ENCODE data around the gene SLC52A3.
"Not testable (repeated sequence)": the region's sequence is repeated elsewhere in the genome, so short reads cannot be mapped to it uniquely, and the experiment has no call there.

SLC52A3 gene

GRCh38 chr20:768426-768978 lies at the start of gene SLC52A3:
Gene SLC52A3 (minus strand): TSS chr20:768500. CDS start chr20:765774, 2,726 bp downstream.
- no peak for DNase-seq

DNA sequence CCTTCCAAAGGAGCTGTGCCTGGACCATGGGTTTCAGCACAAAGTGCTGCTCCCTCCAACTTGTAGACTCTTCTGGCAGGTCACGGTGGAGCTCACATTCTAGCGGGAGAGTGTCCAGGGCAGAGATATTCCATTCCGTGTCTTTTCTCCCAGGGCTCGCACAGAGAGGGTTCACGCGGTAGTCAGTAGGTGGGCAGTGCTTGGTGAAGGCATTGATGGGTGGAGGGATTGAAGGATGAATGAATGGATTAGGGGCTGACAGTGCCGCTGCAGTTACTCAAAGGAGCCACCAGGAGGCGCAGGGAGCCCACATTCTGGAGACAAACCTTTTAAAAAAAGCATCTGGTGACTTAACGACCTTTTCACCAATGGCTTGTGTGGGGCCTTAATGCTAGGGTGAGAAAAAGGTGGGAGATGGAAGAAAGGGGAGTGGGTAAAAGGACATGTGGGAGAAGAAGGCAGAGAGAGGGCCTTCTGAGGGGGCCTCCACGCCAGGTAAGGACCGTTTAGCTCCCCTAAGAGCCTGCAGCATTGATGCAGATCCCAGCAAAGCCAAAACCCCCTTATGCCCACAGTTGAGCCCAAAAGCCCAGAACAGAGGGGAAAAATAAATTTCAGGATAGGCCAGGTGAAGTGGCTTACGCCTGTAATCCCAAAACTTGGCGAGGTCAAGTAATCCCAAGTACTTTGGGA lies 47.8 kb upstream of the SLC52A3 start:
- DNase-seq = peak in 29 of 56 donors; percentile 2 to 74 (median 17)

- DNase-seq = no peak
These were observed 46.9 kb upstream of the SLC52A3 start for GRCh38 chr20:815226-815625.

DNA sequence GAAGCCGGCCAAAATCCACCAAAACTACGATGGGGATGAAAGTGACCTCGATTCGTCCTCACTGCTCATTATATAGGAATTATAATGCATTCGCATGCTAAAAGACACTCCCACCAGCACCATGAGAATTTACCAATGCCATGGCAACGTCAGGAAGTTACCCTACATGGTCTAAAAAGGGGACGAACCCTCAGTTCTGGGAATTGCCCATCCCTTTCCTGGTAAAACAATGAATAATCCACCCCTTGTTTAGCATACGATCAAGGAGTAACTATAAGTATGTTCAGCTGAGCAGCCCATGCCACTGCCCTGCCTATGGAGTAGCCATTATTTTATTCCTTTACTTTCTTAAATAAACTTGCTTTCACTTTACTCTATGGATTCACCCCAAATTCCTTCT lies 45.1 kb upstream of the SLC52A3 start:
- no peak for DNase-seq

GRCh38 chr20:812435-812814 lies 44.1 kb upstream of the SLC52A3 start:
- DNase-seq = not testable (repeated sequence)

GRCh38 chr20:811776-812434 lies 43.6 kb upstream of the SLC52A3 start:
- not testable (repeated sequence) for DNase-seq

GRCh38 chr20:805713-806112 lies 37.4 kb upstream of the SLC52A3 start:
- DNase-seq = no peak

DNA sequence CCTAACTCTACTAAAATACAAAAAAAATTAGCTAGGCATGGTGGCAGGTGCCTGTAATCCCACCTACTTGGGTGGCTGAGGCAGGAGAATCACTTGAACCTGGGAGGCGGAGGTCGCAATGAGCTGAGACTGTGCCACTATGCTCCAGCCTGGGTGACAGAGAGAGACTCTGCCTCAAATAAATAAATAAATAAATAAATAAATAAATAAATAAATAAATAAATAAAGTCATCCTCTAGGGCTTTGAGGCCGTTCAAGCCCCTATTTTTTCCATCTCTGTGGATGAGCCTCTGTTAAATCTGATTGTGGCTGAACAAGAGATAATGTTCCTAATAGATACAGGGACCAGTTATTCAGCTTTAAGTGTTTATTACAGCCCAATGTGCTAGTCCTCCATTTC lies 33.4 kb upstream of the SLC52A3 start:
- DNase-seq = no peak

DNA sequence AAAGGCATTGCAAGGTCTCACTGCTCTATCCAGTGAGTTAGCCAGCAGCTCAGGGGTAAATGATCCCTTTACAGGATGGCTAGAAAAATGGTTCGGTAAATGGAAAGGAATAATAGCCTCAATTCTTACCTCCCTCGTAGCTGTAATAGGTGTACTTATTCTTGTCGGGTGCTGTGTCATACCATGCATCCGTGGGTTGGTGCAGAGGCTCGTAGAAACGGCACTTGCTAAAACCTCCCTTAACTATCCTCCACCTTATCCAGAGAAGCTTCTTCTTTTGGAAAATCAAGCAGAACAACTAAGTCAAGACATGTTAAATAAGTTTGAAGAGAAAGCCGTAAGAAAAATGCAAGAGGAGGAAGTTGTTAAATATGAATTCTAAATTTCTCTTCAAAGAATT lies 31.7 kb upstream of the SLC52A3 start:
- DNase-seq = peak in 1 of 56 donors; percentile 3

DNA sequence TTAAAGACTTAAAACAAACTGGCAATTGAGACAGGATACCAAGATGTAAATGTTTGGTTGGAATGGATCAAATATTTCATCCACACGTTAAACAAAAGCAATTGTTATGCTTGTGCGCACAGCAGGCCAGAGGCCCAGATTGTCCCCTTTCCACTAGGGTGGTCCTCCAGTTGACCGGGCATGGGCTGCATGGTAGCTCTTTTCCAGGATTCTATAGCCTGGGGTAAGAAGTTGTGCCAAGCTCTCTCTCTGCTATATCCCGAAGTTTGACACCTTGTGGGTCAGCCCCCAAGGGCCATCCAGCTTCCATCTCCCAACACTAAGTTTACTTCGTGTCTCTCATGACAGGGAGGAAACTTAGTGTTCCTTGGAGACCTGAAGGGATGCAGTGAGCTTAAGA lies 30.4 kb upstream of the SLC52A3 start:
- not testable (repeated sequence) for DNase-seq

DNA sequence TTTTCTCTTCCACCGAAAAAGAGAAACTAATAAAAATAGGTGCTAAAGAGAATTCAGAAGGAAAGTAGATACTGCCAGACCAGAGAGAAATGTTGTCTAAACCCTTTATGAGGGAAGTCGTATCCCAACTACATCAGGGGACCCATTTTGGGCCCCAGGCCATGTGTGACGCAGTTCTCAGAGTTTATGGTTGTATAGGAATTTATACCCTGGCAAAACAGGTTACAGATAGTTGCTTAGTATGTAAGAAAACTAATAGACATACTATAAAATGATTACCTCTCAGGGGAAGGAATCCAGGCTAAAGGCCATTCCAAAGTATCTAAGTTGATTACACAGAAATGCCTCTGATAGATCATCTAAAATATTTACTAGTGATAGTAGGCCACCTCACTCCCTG lies 28.6 kb upstream of the SLC52A3 start:
- DNase-seq = no peak

DNA sequence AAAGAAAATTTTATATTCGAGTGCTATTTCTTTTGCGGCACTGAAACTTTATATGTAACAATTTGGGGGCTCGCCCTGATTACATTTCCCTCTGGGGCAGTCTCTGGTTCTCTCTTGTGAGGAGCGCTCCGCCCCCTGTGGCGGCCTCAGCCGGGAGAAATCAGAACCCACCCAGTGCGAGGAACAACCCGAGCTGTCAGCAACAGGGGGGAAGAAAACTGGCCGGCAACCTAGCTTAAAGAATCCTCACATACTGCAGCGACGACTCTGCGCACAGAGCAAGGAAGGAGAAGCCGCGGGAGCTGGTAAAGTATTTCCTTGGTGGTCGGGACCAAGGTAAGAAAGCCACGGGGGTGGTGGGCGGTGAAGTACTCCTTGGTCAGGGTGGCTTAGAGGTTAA lies 23.9 kb upstream of the SLC52A3 start:
- DNase-seq = no peak

- DNase-seq = no peak
These were observed 22.8 kb upstream of the SLC52A3 start for GRCh38 chr20:791056-791455.

DNA sequence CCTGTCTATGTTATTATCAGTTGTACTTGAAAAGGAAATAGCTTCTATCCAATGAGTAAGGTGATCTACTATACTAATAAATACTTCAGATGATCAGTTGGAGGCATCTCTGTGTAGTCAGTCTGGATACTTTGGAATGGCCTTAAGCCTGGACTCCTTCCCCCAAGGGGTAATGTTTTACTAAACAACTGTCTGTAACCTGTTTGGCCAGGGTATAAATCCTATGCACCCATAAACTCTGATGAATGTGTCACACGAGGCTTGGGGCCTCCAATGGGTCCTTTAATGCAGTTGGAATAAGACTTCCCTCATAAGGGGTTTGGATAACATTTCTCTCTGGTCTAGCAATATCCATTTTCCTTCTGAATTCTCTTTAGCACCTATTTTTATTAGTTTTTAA lies 19.5 kb upstream of the SLC52A3 start:
- DNase-seq = no peak

DNA sequence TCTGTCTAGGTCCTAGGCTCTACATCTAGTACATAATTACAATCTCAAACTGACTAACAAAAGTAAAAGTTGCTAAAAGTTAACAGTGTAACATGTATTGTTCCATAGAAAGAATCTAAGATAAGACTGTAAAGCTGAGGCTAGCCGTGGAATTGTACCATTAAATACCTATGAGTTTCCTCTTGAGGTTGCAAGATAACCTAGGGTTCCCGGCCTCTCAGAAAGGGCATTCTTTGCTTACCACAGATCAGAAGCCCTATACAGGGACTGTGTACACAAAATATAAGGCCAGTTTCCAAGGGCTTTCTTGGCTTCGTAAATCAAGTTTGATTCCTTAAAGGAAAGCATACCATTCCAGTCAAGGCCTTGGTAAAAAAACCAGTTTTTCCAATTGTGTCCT lies 11.5 kb upstream of the SLC52A3 start:
- DNase-seq = no peak

DNA sequence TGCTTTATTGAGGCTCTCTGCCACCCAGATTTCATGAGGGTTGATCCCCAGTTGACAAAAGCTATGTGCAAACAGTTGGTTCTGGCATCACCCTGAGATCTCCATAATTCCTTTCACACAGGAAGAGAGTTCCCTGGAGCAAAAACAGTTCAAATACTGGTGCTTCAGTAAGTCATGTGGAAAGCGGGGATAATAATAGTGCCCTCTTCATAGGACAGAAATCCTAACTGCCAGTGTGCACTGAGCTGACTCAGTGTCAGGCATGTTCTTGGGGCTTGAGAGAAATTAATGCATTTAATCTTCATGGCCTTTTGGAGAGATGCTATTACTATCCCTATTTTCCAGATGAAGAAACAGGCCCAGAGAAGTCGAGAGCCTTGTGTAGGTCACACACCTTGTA lies 7.9 kb upstream of the SLC52A3 start:
- DNase-seq = no peak

- no peak for DNase-seq
These were observed 7.4 kb upstream of the SLC52A3 start for GRCh38 chr20:775679-776135.

DNA sequence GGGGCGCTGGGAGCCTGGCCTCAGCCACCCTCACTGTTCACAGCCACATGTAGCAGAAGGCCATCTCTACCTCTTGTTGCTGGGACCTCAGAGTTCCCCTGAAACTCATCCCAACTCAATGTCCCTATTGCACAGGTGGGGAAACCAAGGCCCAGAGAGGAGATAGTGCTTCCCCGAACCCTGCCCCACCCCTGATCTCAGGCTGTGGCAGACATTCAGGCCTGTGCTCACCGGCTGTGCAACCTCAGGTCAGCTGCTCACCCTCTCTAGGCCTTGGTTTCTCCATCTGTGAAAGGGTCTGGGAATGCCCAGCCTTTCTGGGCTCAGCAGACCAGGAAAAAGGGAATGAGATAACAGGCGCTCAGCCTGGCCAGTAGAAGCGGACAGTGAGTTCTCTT lies 6.4 kb upstream of the SLC52A3 start:
- no peak for DNase-seq

- no peak for DNase-seq
These were observed 5.8 kb upstream of the SLC52A3 start for GRCh38 chr20:774016-774659.

GRCh38 chr20:772806-773205 lies 4.5 kb upstream of the SLC52A3 start:
- DNase-seq = no peak

DNA sequence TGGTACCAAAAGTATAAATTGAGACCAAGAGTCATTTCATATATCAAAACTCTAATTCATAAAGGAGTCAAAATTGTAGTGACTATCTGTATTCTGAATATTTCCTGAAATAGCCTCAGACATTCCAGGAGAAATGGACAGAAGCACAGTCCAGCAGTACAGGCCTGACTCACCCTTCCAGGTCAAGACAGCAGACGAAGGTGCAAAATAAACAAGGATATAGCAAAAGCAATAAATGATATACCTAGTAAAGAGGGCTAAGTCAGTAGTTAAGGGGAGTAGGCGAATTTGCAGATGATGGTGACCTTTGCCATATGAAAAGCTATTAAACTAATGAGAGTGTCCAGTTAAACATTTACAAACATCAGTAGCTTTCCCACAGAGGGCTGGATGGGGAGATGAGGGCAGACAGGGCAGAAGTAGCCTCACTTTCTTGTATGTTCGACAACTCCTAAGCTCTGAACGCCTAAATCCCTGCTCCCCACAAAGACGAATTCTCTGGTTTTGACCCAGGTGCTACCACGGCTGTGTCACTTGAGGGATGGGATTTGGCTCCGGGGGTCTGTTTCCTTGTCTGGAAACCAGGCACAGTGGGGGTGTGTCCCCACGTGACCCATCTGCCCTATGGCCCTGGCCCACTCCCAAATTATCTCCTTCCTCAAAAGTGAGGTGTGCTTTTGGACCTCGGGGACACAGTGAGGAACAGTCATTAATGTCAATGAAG lies 3.6 kb upstream of the SLC52A3 start:
- DNase-seq = no peak

DNA sequence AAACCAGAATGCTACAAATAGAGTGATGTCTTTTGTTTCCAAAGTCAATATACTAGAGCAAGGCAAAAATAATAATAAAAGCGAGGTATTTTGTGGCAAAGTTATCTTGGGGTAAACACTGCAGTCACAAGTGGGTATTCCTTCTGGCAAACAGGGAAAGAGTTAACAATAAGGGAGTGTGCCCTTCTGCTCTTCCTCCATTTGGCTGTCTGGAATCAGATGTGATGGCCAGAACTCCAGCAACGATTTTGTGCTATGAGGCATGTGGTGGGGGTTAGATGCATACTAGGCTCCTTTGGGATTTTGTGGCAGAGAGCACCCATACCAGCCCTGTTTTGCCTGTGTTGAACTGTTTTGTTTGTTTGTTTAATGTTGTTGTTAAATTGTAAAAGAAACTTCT lies 2.4 kb upstream of the SLC52A3 start:
- DNase-seq = no peak
